ENCODE measurements around the gene CDH8. TPM values are rescaled to one million over a fixed set of nuclear protein-coding genes. Genes with fewer than 3 reads are reported as not detected.

Gene CDH8
- total and polyA plus RNA-seq, 2 of the 4 experiments (the other 2 are of a cell fraction) = not detected

GRCh38 chr16:61797961-61798507 lies 238.2 kb downstream of the CDH8 start:
- TF ChIP-seq RFX5 (IDR thresholded peaks at IDR 0.05; ENCODE audit: low read depth, low read length) (no peak), CHD1 (IDR thresholded peaks at IDR 0.05; ENCODE audit: low read depth, low read length) (no peak), MAFK (IDR thresholded peaks at IDR 0.05; ENCODE audit: low read depth, low read length) (no peak), FOS (IDR thresholded peaks at IDR 0.05; ENCODE audit: low read depth, low read length) (no peak), MXI1 (IDR thresholded peaks at IDR 0.05; ENCODE audit: borderline replicate concordance, low read depth, low read length) (no peak), CEBPB (IDR thresholded peaks at IDR 0.05; ENCODE audit: low read depth, low read length) (no peak), MAZ (IDR thresholded peaks at IDR 0.05; ENCODE audit: borderline replicate concordance, low read depth, low read length) (no peak), USF2 (IDR thresholded peaks at IDR 0.05; ENCODE audit: low read depth, low read length) (no peak), RCOR1 (IDR thresholded peaks at IDR 0.05; ENCODE audit: insufficient replicate concordance, low read length) (no peak), NFE2L2 (IDR thresholded peaks at IDR 0.05; ENCODE audit: low read depth, low read length) (no peak), SMC3 (IDR thresholded peaks at IDR 0.05; ENCODE audit: low read depth, low read length) (no peak), RAD21 (IDR thresholded peaks at IDR 0.05; ENCODE audit: low read length) (no peak), BHLHE40 (IDR thresholded peaks at IDR 0.05; ENCODE audit: low read depth, low read length) (no peak), POLR2A (IDR thresholded peaks at IDR 0.05; ENCODE audit: low read depth, low read length) (no peak)
- TF ChIP-seq, protein P1, sequence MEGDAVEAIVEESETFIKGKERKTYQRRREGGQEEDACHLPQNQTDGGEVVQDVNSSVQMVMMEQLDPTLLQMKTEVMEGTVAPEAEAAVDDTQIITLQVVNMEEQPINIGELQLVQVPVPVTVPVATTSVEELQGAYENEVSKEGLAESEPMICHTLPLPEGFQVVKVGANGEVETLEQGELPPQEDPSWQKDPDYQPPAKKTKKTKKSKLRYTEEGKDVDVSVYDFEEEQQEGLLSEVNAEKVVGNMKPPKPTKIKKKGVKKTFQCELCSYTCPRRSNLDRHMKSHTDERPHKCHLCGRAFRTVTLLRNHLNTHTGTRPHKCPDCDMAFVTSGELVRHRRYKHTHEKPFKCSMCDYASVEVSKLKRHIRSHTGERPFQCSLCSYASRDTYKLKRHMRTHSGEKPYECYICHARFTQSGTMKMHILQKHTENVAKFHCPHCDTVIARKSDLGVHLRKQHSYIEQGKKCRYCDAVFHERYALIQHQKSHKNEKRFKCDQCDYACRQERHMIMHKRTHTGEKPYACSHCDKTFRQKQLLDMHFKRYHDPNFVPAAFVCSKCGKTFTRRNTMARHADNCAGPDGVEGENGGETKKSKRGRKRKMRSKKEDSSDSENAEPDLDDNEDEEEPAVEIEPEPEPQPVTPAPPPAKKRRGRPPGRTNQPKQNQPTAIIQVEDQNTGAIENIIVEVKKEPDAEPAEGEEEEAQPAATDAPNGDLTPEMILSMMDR (conservative IDR thresholded peaks at IDR 0.05; ENCODE audit: low read depth, low read length) = no peak
- TF ChIP-seq, protein P2, sequence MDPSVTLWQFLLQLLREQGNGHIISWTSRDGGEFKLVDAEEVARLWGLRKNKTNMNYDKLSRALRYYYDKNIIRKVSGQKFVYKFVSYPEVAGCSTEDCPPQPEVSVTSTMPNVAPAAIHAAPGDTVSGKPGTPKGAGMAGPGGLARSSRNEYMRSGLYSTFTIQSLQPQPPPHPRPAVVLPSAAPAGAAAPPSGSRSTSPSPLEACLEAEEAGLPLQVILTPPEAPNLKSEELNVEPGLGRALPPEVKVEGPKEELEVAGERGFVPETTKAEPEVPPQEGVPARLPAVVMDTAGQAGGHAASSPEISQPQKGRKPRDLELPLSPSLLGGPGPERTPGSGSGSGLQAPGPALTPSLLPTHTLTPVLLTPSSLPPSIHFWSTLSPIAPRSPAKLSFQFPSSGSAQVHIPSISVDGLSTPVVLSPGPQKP (IDR thresholded peaks at IDR 0.05; ENCODE audit: borderline replicate concordance, low read depth, low read length) = no peak
- Histone ChIP-seq H3K79me1 (ENCODE audit: low read depth in 1 of 2, low read length in 2 of 2) (no peaks in the 10 kb centered on the region), H3K27me3 (ENCODE audit: control insufficient read depth, insufficient read depth, low read length) (no peaks in the 10 kb centered on the region), H3K9me3 (ENCODE audit: control insufficient read depth, insufficient read depth, low read length) (no peaks in the 10 kb centered on the region), H3K9ac (ENCODE audit: low read depth, low read length) (no peak overlapping the region), H3K23ac (ENCODE audit: low read depth, low read length) (no peak overlapping the region), H3K36me3 (ENCODE audit: control insufficient read depth, insufficient read depth, low read length) (no peaks in the 10 kb centered on the region), H3K9me1 (ENCODE audit: insufficient read depth, low read length) (no peaks in the 10 kb centered on the region), H3K14ac (replicated peaks; ENCODE audit: low read depth, low read length) (no peak overlapping the region), H2AK5ac (ENCODE audit: low read depth, low read length) (no peak overlapping the region), H3K4me2 (ENCODE audit: low read depth, low read length) (no peak overlapping the region), H4K5ac (ENCODE audit: low read depth, low read length) (no peak overlapping the region), H3K56ac (ENCODE audit: extremely low read depth, insufficient read depth, low read length) (no peak overlapping the region), H2BK20ac (ENCODE audit: low read depth, low read length) (no peak overlapping the region), H4K20me1 (ENCODE audit: insufficient read depth, low read length) (no peaks in the 10 kb centered on the region), H3K27ac (ENCODE audit: insufficient read depth, low read length) (no peak overlapping the region), H3K4me3 (ENCODE audit: insufficient read depth, low read depth, low read length) (no peak overlapping the region), H2BK15ac (ENCODE audit: low read depth, low read length) (no peak overlapping the region), H3K4me1 (ENCODE audit: control insufficient read depth, insufficient read depth, low read length) (no peaks in the 10 kb centered on the region), H2BK5ac (ENCODE audit: low read depth, low read length, poor library complexity, severe bottlenecking) (no peak overlapping the region), H4K91ac (ENCODE audit: insufficient read depth, low read depth, low read length) (no peak overlapping the region), H2AK9ac (replicated peaks; ENCODE audit: low read depth, low read length, poor library complexity) (no peak overlapping the region), H4K8ac (ENCODE audit: low read depth in 2 of 2, low read length in 2 of 2) (no peak overlapping the region), H2AFZ (replicated peaks; ENCODE audit: low read length, poor library complexity) (no peak overlapping the region), H2BK120ac (ENCODE audit: low read depth, low read length) (no peak overlapping the region), H3K4ac (ENCODE audit: low read depth, low read length) (no peak overlapping the region), H3K18ac (ENCODE audit: low read depth, low read length) (no peak overlapping the region)
- in situ Hi-C loops (cut with MboI; ENCODE audit: low sequenced_read_pairs) = no loop called here
- DNase-seq = no peak
- intact Hi-C loops (cut with micrococcal nuclease) = no loop called here
- ChIA-PET CTCF (no interaction called here), POLR2A (ENCODE audit: unreplicated experiment) (no interaction called here)
- BruUV-seq (replicated peaks) = no TSS peak
- dilution Hi-C loops (cut with HindIII; ENCODE audit: low sequenced_read_pairs, unreplicated experiment) = no loop called here
- no CpG with 5 or more reads among the region's 1 CpG for WGBS, 2 experiments (ENCODE audit: extremely low coverage in 2 of 2, insufficient read length in 1 of 2)
- no peak for ATAC-seq (ENCODE audit: low read depth)
